Gastrocnemius medialis (tissue), 4 donors: ENCODE results near the gene MBD3L4. TPM values are rescaled to one million over a fixed set of nuclear protein-coding genes. Genes with fewer than 3 reads are reported as not detected.

ENCODE experiments used
- ATAC-seq, 2 donors: fragments of 150-250 bp; one replicate each; pipeline ENCODE4 v1.9.1; 2016
- DNase-seq, 2 donors: peaks; one replicate each; pipeline ENCODE4 v3.0.0-alpha.2; 2019
- H3K27ac ChIP-seq, 4 donors: fragments of 200-600 bp; sonication (generic); 1 replicate in 1 of 4; 2 replicates in 3 of 4; pipeline ENCODE4 v1.5.1; 2016 to 2018; ENCODE audit warnings: mild to moderate bottlenecking in 2 of 4, moderate library complexity in 1 of 4
- H3K27me3 ChIP-seq, 3 donors: fragments of 200-600 bp; sonication (generic) in 2 of 3; 1 replicate in 1 of 3; 2 replicates in 2 of 3; pipeline versions ENCODE4 v1.5.1 to v1.6.0; 2016 to 2019; ENCODE audit warnings: mild to moderate bottlenecking in 1 of 3, moderate library complexity in 1 of 3
- H3K36me3 ChIP-seq, 2 donors: fragments of 200-600 bp; sonication (generic) in 1 of 2; one replicate each; pipeline ENCODE4 v1.5.1; 2017 to 2018
- H3K4me1 ChIP-seq, 2 donors: fragments of 200-600 bp; sonication (generic) in 1 of 2; one replicate each; pipeline ENCODE4 v1.5.1; 2016 to 2017; ENCODE audit warnings: mild to moderate bottlenecking in 2 of 2
- H3K4me3 ChIP-seq, 4 donors: fragments of 200-600 bp; sonication (generic) in 3 of 4; 1 replicate in 1 of 4; 2 replicates in 3 of 4; pipeline ENCODE4 v1.5.1; 2016 to 2019; ENCODE audit warnings: mild to moderate bottlenecking in 2 of 4
- H3K9me3 ChIP-seq, 3 donors: fragments of 200-600 bp; sonication (generic) in 2 of 3; 1 replicate in 1 of 3; 2 replicates in 2 of 3; pipeline ENCODE4 v1.5.1; 2016 to 2019
- CTCF ChIP-seq, 5 experiments: fragments of 450-650 bp in 3 of 5; fragments of 200-600 bp in 2 of 5; sonication (generic) in 2 of 5; IDR thresholded peaks in 4 of 5; conservative IDR thresholded peaks in 1 of 5; 1 replicate in 4 of 5; 2 replicates in 1 of 5; pipeline ENCODE4 v1.5.1; 2016 to 2019; ENCODE audit warnings: antibody characterized with exemption in 5 of 5, mild to moderate bottlenecking in 3 of 5, moderate library complexity in 3 of 5
- POLR2A ChIP-seq, 2 donors: fragments of 450-650 bp; IDR thresholded peaks; one replicate each; pipeline ENCODE4 v1.6.1; 2017; ENCODE audit warnings: antibody characterized with exemption in 2 of 2, mild to moderate bottlenecking in 2 of 2, moderate library complexity in 2 of 2
- in situ Hi-C, 4 donors: fragments of 200-750 bp; cut with MboI; loops; one replicate each; pipeline versions ENCODE4 v1.15.0 to v1.8.0; 2017; ENCODE audit warnings: low sequenced_read_pairs in 4 of 4
- intact Hi-C: fragments of 100-400 bp; cut with DNase I; formaldehyde crosslinking; loops from one replicate; pipeline ENCODE4 v1.15.1; 2023; ENCODE audit warnings: low total_unique reads
- total RNA-seq, 4 donors: library from RNA; depleted of rRNA; stranded (reverse); fragments of >200 nt; gene quantifications; one replicate each; pipeline versions ENCODE4 v1.1.0 to v1.2.3, GENCODE V29; 2016

The MBD3L4 gene
- total RNA-seq, 4 donors from 2014 or later = not detected

GRCh38 chr19:7072541-7072940 lies 32.6 kb upstream of the MBD3L4 start:
- Histone ChIP-seq H3K36me3 (peaks cover 6 to 74% of the 10 kb centered on the region in 2 donors), H3K27me3 (no peaks in the 10 kb centered on the region), H3K9me3 (peaks cover 0 to 7% (median 3%) of the 10 kb centered on the region in 3 donors), H3K4me1 (peaks cover 7 to 9% of the 10 kb centered on the region in 2 donors), H3K4me3 (no peak overlapping the region), H3K27ac (no peak overlapping the region)
- no peak for TF ChIP-seq CTCF (IDR thresholded peaks at IDR 0.05 in 4 of 5, conservative IDR thresholded peaks at IDR 0.05 in 1 of 5)
- no peak for TF ChIP-seq POLR2A (IDR thresholded peaks at IDR 0.05)
- in situ Hi-C loops = no loop called here
- DNase-seq (no peak), ATAC-seq (no peak)
- intact Hi-C loops = no loop called here

- intact Hi-C loops = loop anchor here (1.0 kb wide), 1 partner anchor 29 kb away; no protein-coding TSS in a partner anchor
- H3K27ac ChIP-seq = peak overlapping the region; percentile 75 to 88 (median 83)
- ATAC-seq (peak in 1 of 2 donors; percentile 7), DNase-seq (no peak)
- H3K36me3 ChIP-seq = peaks cover 3 to 47% of the 10 kb centered on the region in 2 donors
- peaks cover 7 to 9% of the 10 kb centered on the region in 2 donors for H3K4me1 ChIP-seq
- in situ Hi-C loops = no loop called here
- H3K9me3 ChIP-seq = no peaks in the 10 kb centered on the region
- H3K27me3 ChIP-seq = no peaks in the 10 kb centered on the region
- TF ChIP-seq CTCF (IDR thresholded peaks at IDR 0.05 in 4 of 5, conservative IDR thresholded peaks at IDR 0.05 in 1 of 5) = no peak
- no peak for TF ChIP-seq POLR2A (IDR thresholded peaks at IDR 0.05)
- peak overlapping the region; percentile 82 to 99 (median 96) for H3K4me3 ChIP-seq
These were observed 29.9 kb upstream of the MBD3L4 start for GRCh38 chr19:7069904-7070226.

- peak; percentile 98 for DNase-seq
- TF ChIP-seq POLR2A (IDR thresholded peaks at IDR 0.05) = peak; percentile 53 to 75
- TF ChIP-seq CTCF (IDR thresholded peaks at IDR 0.05 in 4 of 5, conservative IDR thresholded peaks at IDR 0.05 in 1 of 5) = no peak
- ATAC-seq = peak; percentile 97
- in situ Hi-C loops = no loop called here
- peak within 1 kb of the TSS; percentile 75 to 88 (median 83) for H3K27ac ChIP-seq
- no peaks in the 10 kb centered on the region for H3K27me3 ChIP-seq
- peaks cover 3 to 41% of the 10 kb centered on the region in 2 donors for H3K36me3 ChIP-seq
- intact Hi-C loops = loop anchor here (1.0 kb wide), 1 partner anchor 30 kb away; no protein-coding TSS in a partner anchor
- H3K9me3 ChIP-seq = no peaks in the 10 kb centered on the region
- peaks cover 7 to 9% of the 10 kb centered on the region in 2 donors for H3K4me1 ChIP-seq
- H3K4me3 ChIP-seq = peak within 1 kb of the TSS; percentile 82 to 99 (median 96)
These were observed 29.3 kb upstream of the MBD3L4 start, which contains the start of gene ZNF557 for GRCh38 chr19:7069042-7069903. Gene ZNF557, plus strand, starts transcription at chr19:7069703. Its CDS starts 5,372 bp downstream, at chr19:7075075.

DNA sequence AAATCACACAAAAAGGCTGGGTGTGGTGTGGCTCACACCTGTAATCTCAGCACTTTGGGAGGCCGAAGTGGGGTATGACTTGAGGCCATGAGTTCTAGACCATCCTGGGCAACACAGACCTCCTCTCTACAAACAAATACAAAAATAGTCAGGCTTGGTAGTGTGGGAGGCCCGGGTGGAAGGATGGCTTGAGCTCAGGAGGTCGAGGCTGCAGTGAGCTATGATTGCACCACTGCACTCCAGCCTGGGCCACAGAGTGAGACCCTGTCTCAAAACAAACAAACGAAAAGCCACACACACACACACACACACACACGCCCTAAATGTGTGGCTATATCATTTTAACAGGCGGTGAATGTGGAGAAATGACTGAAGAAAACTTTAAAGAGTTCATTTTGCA lies 28.6 kb upstream of the MBD3L4 start:
- Histone ChIP-seq H3K9me3 (no peaks in the 10 kb centered on the region), H3K4me3 (peak overlapping the region; percentile 26 to 99 (median 88)), H3K27ac (peak overlapping the region; percentile 75 to 88 (median 83)), H3K27me3 (no peaks in the 10 kb centered on the region), H3K36me3 (peaks cover 3 to 34% of the 10 kb centered on the region in 2 donors), H3K4me1 (peaks cover 7 to 9% of the 10 kb centered on the region in 2 donors)
- intact Hi-C loops (no loop called here), in situ Hi-C loops (no loop called here)
- no peak for ATAC-seq
- no peak for DNase-seq
- TF ChIP-seq POLR2A (IDR thresholded peaks at IDR 0.05) (no peak), CTCF (IDR thresholded peaks at IDR 0.05 in 4 of 5, conservative IDR thresholded peaks at IDR 0.05 in 1 of 5) (no peak)
